CD4-positive, alpha-beta T cell treated with Interferon gamma for 1 hour (primary cell): ENCODE results near the gene PRODH2.
"Not testable (repeated sequence)": the region's sequence is repeated elsewhere in the genome, so short reads cannot be mapped to it uniquely, and the experiment has no call there.

Experiments
- DNase-seq: peaks from one replicate; pipeline ENCODE4 v3.0.0-alpha.2; 2020

The PRODH2 gene

GRCh38 chr19:35842666-35843272, 30.1 kb upstream of the PRODH2 start:
- no peak for DNase-seq

- no peak for DNase-seq
Observed at GRCh38 chr19:35841961-35842595, 29.4 kb upstream of the PRODH2 start.

DNA sequence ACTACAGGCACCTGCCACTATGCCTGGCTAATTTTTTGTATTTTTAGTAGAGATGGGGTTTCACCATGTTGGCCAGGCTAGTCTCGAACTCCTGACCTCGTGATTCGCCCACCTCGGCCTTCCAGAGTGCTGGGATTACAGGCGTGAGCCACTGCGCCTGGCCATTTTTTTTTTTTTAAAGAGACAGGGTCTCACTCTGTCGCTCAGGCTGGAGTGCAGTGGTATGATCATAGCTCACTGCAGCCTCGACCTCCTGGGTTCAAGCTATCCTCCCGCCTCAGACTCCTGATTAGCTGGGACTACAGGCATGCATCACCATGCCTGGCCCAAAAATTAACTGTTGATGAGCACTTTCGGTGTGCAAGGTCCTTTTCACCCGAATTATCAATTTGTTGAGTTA, 23.5 kb upstream of the PRODH2 start:
- not testable (repeated sequence) for DNase-seq

DNA sequence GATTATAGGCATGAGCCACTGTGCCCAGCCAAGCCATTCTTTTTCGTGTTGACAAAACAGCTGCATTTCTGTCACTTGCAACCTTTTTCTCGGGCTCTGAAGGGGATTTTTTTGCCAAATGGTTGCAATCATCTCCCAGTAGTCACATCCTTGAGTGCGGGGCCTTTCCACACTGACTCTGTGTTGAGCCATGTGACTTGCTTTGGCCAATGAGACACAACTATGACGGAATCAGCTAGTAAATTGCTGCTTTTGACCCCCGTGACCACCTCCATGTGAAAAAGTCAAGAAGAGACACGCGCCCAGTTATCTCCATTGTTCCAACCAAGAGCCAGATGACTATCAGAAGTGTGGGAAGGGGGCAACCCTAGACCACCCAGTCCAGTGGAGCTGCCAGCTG, 21.3 kb upstream of the PRODH2 start:
- DNase-seq, result no peak

GRCh38 chr19:35832054-35832453, 19.4 kb upstream of the PRODH2 start:
- no peak for DNase-seq

- DNase-seq, result no peak
Observed at GRCh38 chr19:35830986-35831385, 18.3 kb upstream of the PRODH2 start.

DNA sequence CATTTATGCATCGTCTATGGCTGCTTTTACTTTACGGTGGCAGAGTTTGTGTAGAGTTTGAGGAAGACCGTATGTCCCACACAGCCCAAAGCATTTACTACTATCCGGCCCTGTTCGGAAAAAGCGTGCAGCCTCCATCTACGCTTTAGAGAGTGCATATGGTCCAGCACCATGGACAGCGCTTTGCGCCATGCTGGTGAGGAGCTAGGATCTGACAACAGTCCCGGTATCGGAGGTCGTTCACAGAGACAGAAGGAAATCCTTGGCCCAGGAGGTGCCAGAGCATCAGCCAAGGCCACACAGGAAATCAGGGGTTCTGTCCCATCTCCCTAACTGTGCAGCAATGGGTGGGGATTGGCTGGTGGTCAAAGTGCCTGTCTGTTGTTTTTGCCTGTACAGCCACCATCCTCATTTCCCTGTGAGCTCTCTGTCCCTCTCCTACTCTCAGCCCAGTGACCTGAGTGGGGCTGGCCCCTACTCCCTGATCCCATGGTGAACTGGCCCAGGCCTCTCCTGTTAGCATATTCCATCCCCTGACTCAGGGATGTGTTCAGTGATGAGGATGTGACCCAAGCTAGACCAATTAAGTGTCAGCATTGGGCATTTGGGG, 16.2 kb upstream of the PRODH2 start:
- no peak for DNase-seq

GRCh38 chr19:35824150-35824549, 11.5 kb upstream of the PRODH2 start:
- DNase-seq, result no peak

GRCh38 chr19:35822579-35822978, 9.9 kb upstream of the PRODH2 start:
- no peak for DNase-seq

GRCh38 chr19:35818445-35818844, 5.8 kb upstream of the PRODH2 start:
- DNase-seq, result no peak

GRCh38 chr19:35816846-35817245, 4.2 kb upstream of the PRODH2 start:
- no peak for DNase-seq

DNA sequence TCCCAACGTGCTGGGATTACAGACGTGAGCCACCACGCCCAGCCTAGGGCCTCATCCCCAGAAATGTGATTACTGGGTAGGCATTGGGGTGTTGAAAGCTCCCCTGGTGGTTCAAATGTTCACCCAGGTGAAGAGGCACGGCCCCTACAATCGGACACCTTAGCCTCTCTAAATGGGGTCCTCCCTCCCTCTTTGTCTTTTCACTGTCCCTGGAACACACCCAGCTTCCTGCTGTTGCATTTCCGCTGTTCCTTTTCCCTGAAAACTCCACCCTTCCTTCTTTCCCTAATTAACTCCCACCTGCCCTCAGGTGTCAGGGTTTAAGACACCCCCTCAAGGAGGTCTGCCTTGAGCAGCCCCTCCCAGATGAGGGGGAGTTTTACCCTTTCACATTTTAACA, 3.6 kb upstream of the PRODH2 start:
- no peak for DNase-seq

DNA sequence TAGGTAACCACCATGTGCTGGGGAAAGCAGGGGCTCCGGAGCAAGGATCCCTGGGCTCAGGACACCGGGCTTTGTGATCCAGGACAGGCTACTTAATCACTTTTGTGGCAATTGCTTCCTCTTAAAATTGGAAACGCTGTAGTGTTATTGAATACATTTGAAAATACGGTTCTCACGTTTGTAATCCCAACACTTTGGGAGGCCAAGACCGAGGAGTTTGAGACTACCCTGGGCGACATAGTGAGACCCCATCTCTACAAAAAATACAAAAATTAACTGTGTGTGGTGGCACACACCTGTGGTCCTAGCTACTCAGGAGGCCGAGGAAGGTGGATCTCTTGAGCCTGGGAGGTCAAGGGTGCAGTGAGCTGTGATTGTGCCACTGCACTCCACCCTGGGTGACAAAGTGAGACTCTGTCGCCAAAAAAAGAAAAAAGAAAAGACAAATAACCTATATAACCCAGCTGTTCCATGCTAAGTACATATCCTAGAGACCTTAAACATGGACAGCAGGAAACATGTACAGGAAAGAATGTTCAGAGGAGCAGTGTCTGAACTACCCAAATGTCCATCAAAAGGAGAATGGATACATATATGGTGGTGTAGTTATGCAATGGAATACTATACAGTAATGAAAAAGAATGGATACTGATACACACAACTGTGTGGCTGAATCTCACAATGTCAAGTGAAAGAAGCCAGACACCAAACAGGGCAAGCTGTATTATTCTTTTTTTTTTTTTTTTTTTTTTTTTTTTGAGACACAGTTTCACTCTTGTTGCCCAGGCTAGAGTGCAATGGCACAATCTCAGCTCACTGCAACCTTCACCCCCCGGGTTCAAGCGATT, 622 bp upstream of the PRODH2 start:
- DNase-seq, result no peak

DNA sequence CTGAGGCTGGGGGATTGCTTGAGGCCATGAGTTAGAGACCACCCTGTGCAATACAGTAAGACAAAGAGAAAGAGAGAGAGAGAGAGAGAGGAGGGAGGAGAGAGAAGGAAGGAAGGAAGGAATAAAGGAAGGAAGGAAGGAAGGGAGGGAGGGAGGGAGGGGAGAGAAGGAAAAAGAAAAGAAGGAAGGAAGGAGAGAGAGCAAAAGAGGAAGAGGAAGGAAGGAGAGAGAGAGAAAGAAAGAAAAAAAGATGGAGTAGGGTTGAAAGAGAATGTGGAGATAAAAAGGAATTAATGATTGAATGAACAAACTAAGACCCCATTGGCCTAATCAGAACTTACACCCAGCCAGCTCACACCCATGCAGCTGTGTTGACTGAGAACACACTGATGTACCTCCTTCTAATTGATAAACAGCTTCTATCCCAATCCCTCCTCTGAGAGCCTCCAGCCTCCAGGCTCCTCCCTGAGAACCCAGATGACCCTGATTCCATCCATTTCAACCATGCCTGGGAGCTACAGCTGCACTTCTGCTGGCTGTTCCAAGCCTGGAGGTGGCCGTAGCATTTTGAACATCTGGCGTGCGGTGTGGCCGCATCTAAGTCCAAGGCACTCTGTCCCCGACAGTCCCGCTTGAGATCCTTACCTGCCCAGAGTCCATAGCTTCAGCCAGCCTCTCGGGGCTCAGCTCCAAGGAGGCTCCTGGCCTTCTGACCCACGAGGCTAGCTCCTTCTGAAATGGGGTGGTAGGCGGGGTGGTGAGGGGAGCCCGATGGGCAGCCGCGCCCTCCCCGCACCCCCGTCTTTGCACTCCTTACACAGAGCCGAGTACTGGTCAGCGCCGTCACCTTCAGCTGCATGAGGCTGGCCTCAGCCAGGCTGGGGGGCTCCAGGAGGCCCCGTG, 1.1 kb downstream of the PRODH2 start:
- DNase-seq, result no peak

DNA sequence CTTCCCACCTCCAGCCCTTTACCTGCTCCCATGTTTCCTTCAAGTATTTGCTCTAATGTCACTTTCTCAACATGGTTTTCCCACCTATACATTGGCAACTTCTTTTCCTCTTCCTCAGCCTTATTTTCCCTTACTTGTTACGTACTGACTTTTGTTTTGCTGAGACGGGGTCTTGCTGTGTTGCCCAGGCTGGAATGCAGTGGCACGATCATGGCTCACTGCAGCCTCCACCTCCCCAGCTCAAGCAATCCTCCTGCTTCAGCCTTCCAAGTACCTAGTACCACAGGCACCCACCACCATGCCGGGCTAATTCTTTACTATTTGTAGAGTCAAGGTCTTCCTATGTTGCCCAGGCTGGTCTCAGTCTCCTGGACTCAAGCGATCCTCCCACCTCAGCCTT, 5.0 kb downstream of the PRODH2 start:
- DNase-seq, result no peak

DNA sequence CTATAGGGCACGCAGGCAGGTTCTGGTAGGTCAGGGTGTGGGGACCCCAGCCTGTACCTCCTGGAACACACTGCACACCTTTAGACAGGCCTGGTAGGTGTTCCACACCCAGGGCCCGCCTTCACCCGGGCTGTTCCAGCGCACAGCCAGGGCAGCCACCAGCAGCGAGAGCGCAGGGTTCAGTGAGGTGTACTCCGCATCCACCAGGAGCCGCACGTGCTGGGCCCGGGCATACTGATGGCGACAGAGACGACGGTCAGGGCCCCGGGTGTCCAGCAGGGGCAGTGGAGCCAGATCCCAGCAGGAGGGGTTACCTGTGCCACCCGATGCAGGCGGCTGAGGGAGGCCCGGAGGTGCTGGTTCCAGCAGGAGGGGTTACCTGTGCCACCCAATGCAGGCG, 6.0 kb downstream of the PRODH2 start:
- no peak for DNase-seq

- no peak for DNase-seq
Observed at GRCh38 chr19:35805526-35806102, 7.0 kb downstream of the PRODH2 start.

GRCh38 chr19:35801828-35802227, 10.8 kb downstream of the PRODH2 start:
- no peak for DNase-seq

DNA sequence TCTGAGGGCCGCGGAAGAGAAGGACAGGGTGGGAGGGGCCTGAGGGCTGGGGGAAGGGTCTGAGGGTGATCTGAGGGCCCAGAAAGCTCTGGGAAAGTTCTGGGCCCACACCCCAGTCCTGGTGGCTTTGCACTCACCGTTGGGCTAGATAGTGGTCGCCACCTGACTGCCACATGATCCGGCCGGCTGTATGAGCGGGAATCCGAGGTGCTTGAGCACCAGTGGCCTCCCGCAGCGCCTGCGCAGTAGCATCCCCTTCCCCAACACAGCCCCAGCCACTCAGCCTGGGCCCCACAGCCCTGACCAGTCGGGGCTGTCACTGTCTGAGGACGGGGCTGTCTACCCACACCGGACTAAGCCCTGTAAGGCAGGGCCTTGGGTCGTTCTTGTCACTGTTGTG, 15.0 kb downstream of the PRODH2 start:
- DNase-seq, result no peak

DNA sequence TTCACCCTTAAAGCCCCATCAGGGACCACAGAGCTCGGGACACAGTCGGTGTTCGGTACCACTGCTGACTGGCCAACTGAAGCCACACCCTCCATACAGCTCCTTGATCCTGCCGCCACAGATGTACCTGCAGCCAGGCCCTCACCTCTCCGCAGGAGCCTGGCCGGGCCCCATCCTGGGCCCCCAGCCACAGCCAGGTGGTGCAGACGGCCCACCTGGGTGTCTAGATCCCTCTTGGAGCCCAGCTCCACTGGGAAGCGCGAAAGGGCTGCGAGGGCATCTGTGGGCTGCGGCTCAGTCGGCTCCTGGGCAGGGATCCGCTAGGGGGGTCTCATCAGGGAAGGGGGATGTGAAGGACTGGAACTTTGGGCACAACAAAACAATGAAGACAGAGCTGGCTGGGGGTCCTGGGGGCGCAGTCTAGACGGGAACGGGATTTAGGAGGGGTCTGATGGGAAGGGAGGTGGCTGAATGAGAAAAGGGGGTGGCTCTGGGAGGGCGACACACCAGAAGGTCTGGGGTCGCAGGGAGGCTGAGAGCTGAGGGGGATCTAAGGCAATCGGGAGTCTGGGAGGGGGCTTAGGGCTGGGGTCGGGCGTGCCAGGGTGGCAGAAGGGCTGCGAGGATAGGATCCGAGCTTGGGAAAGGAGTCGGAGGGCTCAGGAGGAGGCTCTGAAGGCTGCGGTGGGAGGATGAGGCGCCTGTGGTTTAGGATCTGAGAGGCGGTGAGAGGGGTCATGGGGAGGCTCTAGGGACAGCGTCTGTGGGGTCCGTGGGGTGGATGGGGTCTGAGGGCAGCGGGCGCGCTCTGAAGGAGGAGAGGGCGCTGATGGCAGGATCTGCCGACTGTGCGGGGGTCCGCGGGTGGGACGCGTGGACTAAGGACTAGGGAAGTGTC, 15.8 kb downstream of the PRODH2 start:
- DNase-seq, result no peak

- not testable (repeated sequence) for DNase-seq
Observed at GRCh38 chr19:35795564-35795963, 17.1 kb downstream of the PRODH2 start.
